Stimulated activated naive CD4-positive, alpha-beta T cell treated with Interleukin-2 at 50 U/mL for 16 hours (primary cell): ENCODE results near the gene MACROD1.
A peak's percentile ranks its signal among the peaks of the same experiment; 100 is the strongest.
"Not testable (repeated sequence)": the region's sequence is repeated elsewhere in the genome, so short reads cannot be mapped to it uniquely, and the experiment has no call there.

Source experiments
- DNase-seq: peaks from one replicate; lab custom pipeline; 2025; lab: John Stamatoyannopoulos, UW

The MACROD1 gene

DNA sequence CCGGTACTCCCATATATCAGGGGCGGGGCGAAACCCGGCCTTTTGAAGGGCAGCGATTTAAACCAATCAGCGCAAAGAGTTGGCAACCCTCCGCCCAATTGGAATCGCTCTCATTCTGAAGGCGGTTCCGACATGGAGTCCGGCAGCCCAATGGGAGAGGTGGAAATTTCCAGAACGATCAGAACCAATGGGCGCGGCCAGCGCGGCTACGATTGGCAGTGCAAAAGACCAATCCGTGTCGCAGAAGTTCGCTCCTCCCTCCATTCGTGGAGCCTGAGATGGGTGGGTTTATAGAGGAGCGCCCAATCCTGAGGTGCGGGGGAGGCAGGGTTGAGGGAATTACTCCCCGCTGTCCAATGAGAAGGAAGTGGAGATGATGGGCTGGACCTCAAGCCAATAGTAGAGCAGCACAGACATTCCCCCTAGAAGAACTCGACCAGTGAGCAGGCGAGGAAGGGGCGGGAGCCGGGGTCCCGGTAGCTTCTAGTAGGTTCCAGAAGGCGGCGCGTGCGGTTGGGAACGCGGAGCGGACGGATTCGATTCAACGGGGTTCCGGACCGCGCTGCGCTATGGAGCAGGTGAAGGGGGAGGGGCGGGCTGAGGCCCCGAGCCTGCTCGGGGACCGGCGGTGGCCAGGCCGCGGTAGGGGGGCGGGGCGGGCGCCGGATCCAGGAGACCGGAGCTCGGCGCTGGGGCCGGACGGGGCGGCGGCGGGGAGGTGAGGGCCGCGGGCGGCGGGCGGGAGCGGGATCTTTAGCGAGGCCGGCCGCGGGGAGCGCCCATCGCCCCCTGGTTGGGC, 20.0 kb upstream of the MACROD1 start, which contains the start of gene STIP1:
Gene STIP1 (plus strand): TSS at position 479 of the 799 bp plus-strand sequence. CDS start 91 bp downstream, at position 570.
- peak; percentile 100 for DNase-seq

DNA sequence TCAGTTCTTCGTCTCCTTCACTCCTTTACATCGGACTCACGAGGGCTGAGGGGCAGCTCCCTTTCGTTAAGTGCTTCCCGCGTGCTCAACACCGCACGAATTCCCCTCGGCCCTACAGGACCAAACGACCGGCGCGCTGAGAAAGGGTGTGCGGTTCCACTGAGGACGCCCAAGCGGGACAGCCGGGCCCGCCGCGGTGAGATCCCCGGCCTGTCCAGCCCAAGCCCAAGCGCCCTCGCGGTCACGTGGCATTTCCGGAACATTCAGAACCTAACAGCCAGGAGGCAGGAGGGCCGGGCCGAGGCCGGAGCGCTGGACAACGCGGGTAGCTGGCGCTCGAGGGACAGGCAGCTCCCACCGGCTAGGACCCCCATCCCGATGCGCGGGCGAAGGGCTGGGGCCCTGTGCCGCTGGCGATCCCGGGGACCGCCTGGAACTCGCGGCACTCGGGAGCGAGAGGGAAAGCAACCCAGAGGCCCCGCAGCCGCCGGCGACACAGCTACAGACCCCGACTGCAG, 19.3 kb upstream of the MACROD1 start:
- peak; percentile 37 for DNase-seq

DNA sequence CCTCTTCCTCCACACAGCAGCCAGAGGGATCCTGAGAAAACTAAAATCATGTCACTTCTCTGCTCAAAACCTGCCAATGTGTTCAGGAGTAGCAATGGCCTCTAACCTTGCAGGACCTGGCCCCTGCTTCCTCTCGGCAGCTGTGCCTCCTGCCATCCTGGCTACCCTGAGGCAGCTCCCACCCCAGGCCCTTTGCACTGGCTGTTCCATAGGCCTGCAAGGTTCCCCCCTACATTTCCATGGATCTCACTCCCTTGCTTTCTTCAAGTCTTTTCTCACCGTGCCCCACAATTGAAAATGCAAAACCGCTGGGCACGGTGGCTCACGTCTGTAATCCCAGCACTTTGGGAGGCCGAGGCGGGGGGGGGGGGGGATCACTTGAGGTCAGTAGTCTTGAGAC, 18.0 kb upstream of the MACROD1 start:
- DNase-seq: no peak

DNA sequence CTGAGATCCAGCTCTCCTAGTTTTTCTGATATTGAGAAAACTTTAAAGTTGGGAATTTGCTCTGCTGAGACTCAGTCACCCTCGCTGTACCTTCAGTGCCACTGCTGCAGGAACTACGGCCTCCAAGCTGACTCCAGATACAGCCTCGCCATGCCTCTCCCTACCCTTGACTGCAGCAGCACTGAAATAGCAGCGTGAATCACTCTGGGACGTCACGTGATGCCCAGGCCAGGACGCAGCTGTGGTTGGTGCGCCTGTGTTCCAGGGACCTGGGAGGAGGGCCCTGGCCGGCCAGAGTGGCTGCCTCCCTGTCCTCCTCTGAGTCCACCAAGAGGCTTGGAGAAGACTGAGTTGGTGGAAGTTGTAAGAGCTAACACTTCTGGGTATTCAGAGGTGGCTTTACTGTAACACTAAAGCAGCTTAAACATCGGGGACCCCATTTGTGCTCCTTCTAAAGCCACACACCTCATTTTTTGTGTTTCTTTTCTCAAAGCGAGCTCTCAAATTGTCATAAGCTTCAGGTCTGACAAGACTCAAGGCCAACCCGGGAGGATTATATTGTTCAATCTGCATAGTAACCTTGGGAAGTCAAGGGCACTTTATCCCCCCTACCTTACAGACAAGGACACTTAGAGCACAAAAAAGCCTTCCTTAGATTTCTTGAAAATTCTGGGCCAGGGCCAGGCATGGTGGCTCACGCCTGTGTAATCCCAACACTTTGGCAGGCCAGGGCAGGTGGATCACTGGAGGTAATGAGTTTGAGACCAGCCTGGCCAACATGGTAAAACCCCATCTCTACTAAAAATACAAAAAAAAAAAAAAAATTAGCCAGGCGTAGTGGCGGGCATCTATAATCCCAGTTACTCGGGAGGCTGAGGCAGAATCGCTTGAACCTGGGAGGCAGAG, 15.8 kb upstream of the MACROD1 start:
- DNase-seq: no peak

DNA sequence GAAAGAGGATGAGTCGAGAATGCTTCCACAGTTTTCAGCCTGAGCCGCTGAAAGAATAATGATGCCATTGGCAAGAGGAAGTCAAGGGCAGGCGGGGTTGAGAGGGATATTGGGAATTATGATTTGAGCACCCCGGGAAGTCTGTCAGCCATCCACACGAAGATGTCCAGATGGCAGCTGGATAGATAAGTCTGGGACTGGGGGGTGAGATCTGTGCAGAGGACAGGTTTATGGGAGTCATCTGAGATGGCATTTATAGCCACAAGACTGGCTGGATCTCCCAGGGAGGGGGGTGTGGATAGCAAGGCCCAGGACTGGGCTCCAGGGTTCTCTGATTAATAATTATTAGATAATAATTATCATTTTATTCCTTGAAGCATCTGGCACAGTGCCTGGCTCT, 15.0 kb upstream of the MACROD1 start:
- no peak for DNase-seq

DNA sequence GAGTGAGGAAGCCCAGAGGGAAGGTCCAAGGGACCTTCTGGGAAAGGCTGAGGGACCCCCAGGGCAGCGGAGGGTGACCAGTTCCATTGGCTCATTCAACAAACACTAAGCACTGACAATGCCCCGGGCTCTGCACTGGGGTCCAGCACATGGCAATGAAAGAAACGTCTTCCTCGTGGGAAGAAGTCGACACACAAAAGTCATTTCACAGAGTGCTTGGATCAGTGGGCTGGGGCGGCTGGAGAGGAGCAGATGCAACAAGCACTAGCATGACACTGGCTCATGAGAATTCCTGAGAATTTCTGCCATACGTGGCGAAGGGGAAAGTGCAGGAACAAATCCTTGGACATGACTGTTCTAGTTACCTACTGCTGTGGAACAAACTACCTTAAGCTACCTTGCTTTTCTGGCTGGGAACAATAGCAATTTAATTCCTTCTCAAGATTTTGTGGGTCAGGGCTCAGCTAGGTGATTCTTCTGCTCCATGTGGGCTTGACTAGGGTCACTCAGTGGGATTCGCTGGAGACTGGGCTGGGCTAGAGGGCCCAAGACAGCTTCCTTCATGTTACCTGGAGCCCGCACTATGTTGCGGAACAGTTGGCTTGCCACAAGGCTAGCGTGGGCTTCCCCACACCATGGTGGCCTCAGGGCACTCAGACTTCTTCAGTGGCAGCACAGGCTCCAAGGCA, 13.2 kb upstream of the MACROD1 start:
- DNase-seq: no peak

DNA sequence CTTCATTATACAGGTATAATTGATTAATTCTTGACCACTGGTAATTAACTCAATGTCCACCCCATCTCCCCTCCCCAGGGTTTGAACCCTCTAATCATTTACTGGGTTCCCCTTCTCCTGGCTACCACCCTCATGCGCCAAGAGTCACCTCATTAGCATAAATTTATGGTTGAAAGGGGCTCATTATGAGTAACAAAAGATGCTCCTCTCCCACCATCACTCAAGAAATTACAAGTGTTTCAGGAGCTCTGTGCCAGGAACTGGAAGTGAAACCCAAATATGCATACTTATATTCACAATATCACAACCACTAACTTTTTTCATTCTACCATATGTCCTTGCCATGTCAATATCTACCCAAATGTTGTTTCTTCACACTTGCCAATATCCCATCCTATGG, 12.3 kb upstream of the MACROD1 start:
- DNase-seq: no peak

DNA sequence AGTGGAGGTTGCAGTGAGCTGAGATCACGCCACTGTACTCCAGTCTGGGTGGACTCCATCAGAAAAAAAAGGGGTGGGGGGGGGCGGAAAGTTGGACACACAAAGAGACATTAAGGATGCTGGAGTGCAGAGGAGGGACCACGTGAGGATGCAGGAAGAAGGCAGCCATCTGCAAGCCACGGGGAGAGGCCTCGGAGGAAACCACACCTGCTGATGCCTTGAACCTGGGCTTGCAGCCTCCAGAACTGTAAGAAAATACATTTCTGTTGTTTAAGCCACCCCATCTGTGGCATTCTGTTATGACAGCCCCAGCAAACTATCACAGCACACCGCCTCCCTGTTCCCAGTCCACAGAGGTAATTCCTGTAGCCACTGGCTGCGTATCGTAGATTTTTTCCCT, 10.8 kb upstream of the MACROD1 start:
- no peak for DNase-seq

DNA sequence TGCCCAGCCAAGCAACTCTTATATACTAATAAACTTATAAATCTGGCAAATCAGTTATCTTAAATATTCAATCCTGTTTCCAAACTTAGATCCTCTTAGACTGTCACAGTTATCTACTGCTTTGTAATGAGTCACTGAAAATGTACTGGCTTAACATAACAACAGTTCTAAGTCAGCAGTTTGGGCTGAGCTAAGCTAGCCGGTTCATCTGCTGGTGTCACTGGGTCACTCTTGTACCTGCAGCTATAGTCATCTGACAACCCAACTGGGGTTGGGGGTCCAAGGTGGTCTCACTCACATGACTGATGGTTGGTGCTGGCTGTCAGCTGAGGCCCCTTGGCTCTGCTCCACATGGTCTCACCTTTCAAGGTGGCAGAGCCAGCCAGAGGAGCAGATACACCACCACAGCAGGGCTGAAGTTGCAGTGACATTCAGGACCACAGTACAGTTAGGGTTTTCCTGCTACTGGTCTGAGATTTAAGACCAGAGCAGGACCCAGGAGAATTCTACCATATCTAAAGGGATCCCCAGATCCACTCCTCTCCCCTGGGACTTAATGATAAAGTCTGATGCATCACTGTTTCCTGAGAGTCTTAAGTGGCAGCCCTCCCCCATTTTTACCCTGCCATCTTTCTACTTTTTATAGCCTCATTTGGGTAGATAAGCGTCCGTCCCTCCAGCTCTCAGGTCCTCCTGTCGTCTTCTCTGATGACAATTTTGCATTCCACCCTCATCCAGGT, 7.9 kb upstream of the MACROD1 start:
- DNase-seq: no peak

DNA sequence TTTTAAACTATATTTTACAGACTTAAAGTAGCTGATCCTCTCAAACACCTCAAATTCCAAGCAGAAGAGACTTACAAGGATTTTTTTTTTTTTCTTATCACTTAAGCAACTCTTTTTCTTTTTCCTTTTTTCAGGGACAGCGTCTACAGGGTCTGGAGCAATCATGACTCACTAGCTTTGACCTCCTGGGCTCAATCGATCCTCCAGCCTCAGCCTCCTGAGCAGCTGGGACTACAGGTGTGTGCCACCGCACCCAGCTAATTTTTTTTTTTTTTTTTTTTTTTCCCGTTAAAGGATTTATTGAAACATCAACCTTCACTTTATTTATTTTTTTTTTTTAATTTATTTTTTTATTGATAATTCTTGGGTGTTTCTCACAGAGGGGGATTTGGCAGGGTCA, 4.5 kb upstream of the MACROD1 start:
- DNase-seq: no peak

DNA sequence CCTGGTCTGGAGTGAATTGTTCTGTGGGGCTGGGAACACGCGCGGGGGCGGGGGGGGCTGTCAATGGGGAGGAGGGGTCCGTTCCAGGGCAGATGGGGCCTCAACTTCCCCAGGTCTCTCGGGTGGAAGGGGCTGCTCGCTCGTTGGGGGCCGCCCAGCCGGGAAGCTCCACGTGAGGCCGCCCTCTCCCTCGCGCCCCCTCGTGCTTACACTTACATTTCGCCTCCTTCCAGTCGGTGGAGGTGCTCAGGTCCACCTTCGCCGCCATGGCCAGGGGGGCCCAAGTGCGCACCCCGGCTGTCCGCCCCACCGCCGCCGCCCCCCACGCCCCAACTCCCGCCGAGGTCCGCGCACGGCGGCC, 452 bp downstream of the MACROD1 start:
- DNase-seq: peak; percentile 7

DNA sequence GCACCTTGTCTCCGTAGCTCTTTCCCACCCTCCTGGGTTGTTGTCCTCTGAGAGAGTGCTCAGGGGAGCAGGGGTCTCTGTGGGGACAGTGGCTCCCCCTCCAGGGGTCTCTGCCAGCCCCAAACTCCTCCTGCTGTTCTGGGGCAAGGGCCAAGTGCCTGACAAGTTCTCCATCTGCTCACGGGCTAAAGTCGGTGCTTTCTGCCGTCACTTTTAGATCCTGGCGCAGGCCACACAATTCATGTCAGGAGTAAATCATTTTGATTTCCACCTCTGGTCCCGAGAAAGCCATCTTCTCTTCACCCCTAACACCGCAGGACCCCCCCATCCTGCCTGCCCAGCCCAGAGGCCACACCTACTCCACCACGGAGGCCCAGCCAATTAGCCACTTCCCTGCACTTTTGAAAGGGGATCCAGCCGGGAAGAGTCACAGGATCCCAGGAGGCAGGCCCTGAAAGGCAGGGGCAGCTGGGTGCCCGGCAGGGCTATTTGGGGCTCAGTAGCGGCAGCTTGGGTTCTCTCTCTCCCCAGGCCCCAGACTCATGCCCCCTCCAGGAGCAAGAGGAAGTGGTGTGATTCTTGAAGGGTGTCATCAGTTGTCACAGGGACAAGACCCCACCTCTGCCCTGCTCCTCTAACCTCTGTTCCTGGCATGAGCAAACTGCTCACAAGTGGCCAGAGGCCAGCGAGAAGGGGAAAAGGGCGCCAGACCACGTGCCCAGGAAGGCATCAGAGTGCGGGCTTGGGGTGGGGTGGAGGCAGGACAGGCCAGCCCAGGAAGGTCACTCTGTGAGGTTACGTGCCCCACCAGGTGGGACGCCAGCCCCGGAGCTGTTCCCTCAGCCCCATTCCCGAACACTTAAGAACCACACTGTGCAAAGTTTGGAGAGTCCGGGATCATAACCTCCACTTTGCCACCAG, 1.3 kb downstream of the MACROD1 start:
- no peak for DNase-seq

DNA sequence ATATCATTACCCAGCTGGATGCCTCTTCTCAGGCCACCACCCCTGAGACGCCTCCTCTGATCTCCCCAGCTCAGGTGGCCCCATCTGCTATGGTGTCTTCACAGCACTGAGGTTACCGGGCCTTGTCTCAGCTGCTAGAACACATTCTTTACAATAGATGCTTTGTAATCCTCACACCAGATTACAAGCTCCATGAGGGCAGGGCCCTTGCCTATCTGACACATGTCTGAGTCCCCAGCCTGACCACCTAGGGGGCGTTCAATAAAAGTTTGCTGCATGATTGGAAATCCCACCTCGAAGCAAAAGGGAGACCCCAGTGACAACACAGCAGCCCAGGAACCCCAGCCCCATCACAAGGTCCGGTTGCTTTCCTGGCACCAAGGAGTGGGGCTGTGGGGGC, 2.0 kb downstream of the MACROD1 start:
- no peak for DNase-seq

DNA sequence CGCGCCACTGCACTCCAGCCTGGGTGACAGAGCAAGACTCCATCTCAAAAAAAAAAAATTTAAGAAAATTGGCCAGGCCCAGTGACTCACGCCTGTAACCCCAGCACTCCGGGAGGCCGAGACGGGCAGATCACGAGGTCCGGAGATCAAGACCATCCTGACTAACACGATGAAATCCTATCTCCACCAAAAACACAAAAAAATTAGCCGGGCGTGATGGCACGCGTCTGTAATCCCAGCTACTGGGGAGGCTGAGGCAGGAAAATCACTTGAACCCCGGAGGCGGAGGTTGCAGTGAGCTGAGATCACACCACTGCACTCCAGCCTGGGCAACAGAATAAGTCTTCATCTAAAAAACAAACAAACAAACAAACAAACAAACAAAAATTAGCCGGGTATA, 3.1 kb downstream of the MACROD1 start:
- DNase-seq: not testable (repeated sequence)

DNA sequence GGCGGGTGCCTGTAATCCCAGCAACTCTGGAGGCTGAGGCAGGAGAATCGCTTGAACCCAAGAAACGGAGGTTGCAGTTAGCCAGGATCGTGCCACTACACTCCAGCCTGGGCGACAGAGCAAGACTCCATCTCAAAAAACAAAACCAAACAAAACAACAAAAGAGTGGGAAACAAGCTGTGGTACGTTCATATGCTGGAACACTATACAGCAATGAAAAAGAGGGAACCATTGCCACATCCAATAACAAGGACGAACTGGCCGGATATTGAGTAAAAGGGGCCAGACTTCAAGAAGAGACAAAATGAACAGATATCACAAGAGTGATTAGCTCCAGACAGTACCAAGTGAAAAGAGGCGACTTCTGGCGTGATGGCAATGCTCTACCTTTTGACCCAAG, 4.9 kb downstream of the MACROD1 start:
- DNase-seq: no peak

DNA sequence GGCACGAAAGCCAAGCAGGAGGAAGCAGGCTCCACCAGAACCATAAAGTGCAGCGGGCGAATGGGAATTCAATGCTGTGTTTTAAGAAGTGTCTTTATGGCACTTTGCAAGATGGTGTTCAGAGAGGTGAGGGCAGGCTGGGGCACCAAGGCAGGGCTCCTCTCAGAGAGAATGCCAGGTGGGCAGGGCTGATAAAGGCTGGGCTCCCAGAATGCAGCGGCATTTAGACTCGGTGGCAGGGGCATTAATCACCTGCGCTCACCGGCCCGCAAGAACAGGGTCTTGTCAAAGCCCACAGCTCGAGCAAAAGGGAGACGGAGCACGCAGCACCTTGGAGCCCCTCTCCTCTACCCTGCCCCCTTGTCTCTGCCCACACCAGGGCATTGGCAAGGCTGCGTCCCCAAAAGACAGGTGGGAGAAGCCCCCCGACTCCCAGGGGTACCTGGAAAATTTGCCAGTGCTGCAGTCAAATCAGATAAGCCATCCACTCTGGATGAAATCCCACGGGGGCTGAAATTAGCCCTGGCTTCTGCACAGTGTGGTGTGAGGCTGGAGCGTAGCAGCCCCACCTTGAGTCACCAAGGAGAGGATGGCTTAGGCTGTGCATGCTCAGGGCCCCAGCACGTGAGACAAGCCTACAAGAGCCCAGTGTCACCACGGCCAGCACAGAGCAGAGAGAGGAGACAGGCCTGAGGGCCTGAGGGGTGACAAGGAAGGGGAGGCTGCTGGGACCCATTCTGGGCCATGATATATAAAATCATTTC, 8.1 kb downstream of the MACROD1 start:
- DNase-seq: no peak

DNA sequence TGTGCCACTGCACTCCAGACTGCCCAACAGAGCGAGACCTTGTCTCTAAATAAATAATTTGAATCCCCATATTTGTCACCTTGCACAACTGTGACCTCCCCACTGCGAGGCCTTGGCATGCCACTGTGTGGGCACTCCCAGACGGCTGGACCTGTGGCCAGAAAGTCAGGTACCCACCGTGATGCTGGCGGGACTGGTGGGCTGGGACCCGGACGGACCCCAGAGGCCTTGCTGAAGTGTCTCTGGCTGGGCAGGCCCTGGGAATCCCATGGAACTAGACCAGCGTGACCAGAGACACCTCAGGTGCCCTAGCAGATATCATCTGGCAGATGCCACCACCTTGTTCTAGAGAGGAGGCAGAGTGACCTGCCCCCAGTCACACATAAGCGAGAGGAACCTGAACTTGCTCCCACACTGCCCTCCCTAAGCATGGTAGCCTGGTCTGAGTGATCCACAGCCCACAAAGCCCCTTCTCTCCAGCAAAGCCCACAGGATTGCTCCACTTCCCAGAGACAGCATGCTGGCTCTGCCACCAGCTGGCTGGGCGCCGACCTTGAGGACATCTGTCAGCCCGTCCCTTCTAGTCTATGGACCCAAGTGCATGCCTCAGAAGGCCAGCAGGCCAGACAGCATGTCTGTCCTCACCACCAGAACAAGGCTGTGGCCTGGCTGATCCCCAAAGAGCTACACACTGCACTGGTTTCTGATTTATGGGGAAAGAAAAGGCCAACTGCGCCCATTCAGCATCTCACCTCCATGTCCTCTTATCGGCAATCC, 9.5 kb downstream of the MACROD1 start:
- no peak for DNase-seq

DNA sequence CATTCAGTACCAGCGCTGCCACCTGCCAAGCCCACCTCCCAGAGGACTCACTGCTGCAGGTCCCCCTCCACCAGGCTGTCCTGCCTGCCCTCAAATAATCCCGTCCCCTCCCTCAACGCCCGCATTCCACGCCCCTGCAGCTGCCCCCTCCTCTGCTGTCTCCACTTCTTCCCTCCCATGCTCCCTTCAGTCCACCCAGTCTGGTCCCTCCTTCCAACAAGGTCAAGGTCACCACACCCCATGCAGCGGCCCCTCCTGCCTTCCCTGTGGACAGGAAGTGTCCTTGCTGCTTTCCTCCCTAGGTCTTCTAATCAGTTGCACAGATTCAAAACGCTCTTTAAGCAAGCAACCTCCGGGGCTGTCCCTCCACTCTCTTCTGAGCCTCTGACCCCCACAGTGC, 12.1 kb downstream of the MACROD1 start:
- no peak for DNase-seq
